Measurements from ENCODE around the gene DDX11. TPM values are rescaled to one million over a fixed set of nuclear protein-coding genes. Genes with fewer than 3 reads are reported as not detected.

Gene DDX11
- polyA plus RNA-seq, 3 donors: 0.61 to 41.2 (median 1.7) TPM

DNA sequence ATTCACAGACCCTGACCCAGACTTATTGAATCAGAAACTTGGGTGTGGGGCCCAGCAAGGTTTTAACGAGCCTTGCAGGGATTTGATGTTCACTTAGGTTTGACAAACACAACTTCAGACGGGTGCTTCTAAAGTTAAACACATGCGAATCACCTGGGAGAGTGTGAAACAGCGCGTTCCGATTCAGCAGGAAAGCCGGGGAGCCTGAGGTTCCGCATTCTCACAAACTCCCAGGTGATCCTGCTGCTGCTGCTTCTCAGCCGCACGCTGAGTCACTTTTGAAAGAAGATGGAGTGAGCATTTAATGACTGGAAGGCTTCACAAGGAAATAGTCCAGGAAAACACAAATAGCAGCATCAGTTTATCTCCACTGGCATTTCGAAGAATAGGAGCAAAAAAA lies 44.2 kb upstream of the DDX11 start:
- Mint-ChIP-seq H3K4me1 (peaks cover 8% of the 10 kb centered on the region), H3K27ac (no peak overlapping the region), H3K36me3 (no peaks in the 10 kb centered on the region), H3K4me3 (no peak overlapping the region), H3K27me3 (ENCODE audit: low read depth in 3 of 3) (no peaks in the 10 kb centered on the region), H3K9me3 (peaks cover 0 to 4% (median 2%) of the 10 kb centered on the region in 7 donors)
- H3K79me2 ChIP-seq (ENCODE audit: insufficient read depth, low read length): no peaks in the 10 kb centered on the region
- no peak for DNase-seq
- 97% methylated on average over 9 of the region's 11 CpGs for WGBS (ENCODE audit: insufficient coverage)
- H3K4me3 ChIP-seq (replicated peaks in 1 of 3; ENCODE audit: low read depth in 2 of 3, low read length in 3 of 3): no peak overlapping the region
- H3K27ac ChIP-seq (ENCODE audit: low read depth in 1 of 2, low read length in 2 of 2): no peak overlapping the region
- no peaks in the 10 kb centered on the region for H3K9me3 ChIP-seq (replicated peaks in 1 of 2; ENCODE audit: control insufficient read depth in 1 of 2, insufficient read depth in 1 of 2, low read length in 2 of 2)
- no peaks in the 10 kb centered on the region for H3K27me3 ChIP-seq (ENCODE audit: control insufficient read depth in 2 of 2, insufficient read depth in 2 of 2, low read length in 2 of 2)
- no peaks in the 10 kb centered on the region for H4K20me1 ChIP-seq (ENCODE audit: insufficient read depth, low read length)
- no peak overlapping the region for H3K9ac ChIP-seq (ENCODE audit: insufficient read depth, low read length, poor library complexity, severe bottlenecking)
- TF ChIP-seq, protein P1, sequence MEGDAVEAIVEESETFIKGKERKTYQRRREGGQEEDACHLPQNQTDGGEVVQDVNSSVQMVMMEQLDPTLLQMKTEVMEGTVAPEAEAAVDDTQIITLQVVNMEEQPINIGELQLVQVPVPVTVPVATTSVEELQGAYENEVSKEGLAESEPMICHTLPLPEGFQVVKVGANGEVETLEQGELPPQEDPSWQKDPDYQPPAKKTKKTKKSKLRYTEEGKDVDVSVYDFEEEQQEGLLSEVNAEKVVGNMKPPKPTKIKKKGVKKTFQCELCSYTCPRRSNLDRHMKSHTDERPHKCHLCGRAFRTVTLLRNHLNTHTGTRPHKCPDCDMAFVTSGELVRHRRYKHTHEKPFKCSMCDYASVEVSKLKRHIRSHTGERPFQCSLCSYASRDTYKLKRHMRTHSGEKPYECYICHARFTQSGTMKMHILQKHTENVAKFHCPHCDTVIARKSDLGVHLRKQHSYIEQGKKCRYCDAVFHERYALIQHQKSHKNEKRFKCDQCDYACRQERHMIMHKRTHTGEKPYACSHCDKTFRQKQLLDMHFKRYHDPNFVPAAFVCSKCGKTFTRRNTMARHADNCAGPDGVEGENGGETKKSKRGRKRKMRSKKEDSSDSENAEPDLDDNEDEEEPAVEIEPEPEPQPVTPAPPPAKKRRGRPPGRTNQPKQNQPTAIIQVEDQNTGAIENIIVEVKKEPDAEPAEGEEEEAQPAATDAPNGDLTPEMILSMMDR (IDR thresholded peaks at IDR 0.05): no peak
- intact Hi-C loops (cut with micrococcal nuclease): no loop called here
- no peaks in the 10 kb centered on the region for H3K4me1 ChIP-seq (ENCODE audit: control insufficient read depth in 1 of 2, insufficient read depth in 2 of 2, low read length in 2 of 2)
- no peak overlapping the region for H2AFZ ChIP-seq (ENCODE audit: insufficient read depth, low read depth, low read length, poor library complexity, severe bottlenecking)
- no peaks in the 10 kb centered on the region for H3K36me3 ChIP-seq (replicated peaks in 1 of 2; ENCODE audit: control insufficient read depth in 1 of 2, insufficient read depth in 2 of 2, low read length in 2 of 2)
- H3K4me2 ChIP-seq (replicated peaks; ENCODE audit: extremely low read depth, low read length, poor library complexity, severe bottlenecking): no peak overlapping the region

DNA sequence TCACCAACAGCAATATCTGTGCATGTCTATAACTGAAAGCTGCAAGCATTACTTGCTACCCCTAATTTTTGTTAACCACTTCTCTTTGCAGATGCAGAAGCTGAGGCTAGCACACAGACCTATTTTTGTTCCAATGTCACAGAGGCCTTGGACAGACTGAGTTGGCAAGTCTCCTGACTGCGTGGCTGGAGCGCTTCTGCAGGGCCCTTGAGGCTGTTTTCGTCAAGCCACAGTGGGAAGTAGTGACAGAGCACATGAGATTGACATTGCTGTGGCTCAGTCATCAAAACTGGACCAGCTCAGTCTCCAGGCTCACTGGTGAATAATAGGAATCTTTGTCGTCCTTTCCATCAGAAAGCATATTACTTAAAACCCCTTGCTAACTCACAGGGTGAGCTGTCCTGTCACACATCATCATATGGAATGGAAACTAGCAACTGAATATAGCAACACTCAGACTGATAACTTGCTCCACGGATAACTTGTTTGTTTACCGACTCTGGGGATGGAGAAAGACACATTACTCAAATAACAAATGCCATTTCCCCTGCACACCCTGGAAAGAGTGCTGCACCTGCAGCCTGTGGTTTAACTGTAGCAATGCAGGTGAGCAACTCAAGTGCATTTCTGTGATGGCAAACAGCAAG lies 43.6 kb upstream of the DDX11 start:
- peaks cover 0 to 4% (median 2%) of the 10 kb centered on the region in 7 donors for H3K9me3 Mint-ChIP-seq
- H3K4me3 Mint-ChIP-seq: no peak overlapping the region
- Histone ChIP-seq H3K4me1 (ENCODE audit: control insufficient read depth in 1 of 2, insufficient read depth in 2 of 2, low read length in 2 of 2) (no peaks in the 10 kb centered on the region), H3K9ac (ENCODE audit: insufficient read depth, low read length, poor library complexity, severe bottlenecking) (no peak overlapping the region), H2AFZ (ENCODE audit: insufficient read depth, low read depth, low read length, poor library complexity, severe bottlenecking) (no peak overlapping the region), H4K20me1 (ENCODE audit: insufficient read depth, low read length) (no peaks in the 10 kb centered on the region), H3K27ac (ENCODE audit: low read depth in 1 of 2, low read length in 2 of 2) (no peak overlapping the region), H3K4me2 (replicated peaks; ENCODE audit: extremely low read depth, low read length, poor library complexity, severe bottlenecking) (no peak overlapping the region), H3K36me3 (replicated peaks in 1 of 2; ENCODE audit: control insufficient read depth in 1 of 2, insufficient read depth in 2 of 2, low read length in 2 of 2) (no peaks in the 10 kb centered on the region), H3K27me3 (ENCODE audit: control insufficient read depth in 2 of 2, insufficient read depth in 2 of 2, low read length in 2 of 2) (no peaks in the 10 kb centered on the region), H3K9me3 (replicated peaks in 1 of 2; ENCODE audit: control insufficient read depth in 1 of 2, insufficient read depth in 1 of 2, low read length in 2 of 2) (no peaks in the 10 kb centered on the region), H3K4me3 (replicated peaks in 1 of 3; ENCODE audit: low read depth in 2 of 3, low read length in 3 of 3) (no peak overlapping the region), H3K79me2 (ENCODE audit: insufficient read depth, low read length) (no peaks in the 10 kb centered on the region)
- intact Hi-C loops (cut with micrococcal nuclease): no loop called here
- no peak overlapping the region for H3K27ac Mint-ChIP-seq
- no peaks in the 10 kb centered on the region for H3K36me3 Mint-ChIP-seq
- DNase-seq: no peak
- WGBS (ENCODE audit: insufficient coverage): 45% methylated on average over 4 of the region's 6 CpGs
- no peaks in the 10 kb centered on the region for H3K27me3 Mint-ChIP-seq (ENCODE audit: low read depth in 3 of 3)
- H3K4me1 Mint-ChIP-seq: peaks cover 8% of the 10 kb centered on the region
- TF ChIP-seq, protein P1 (IDR thresholded peaks at IDR 0.05): no peak

Measured in CD14-positive monocyte (primary cell).